Panc1 (cell line): ENCODE data around the gene GRIK4. TPM values are rescaled to one million over a fixed set of nuclear protein-coding genes. Genes with fewer than 3 reads are reported as not detected.

Experiments used
- ATAC-seq: fragments of 200-7000 bp; cut with Tn5 transposase; 2 replicates; pipeline ENCODE4 v1.9.1; 2020; ENCODE audit warnings: mild to moderate bottlenecking, moderate library complexity
- BruUV-seq: library from RNA; stranded (reverse); fragments of 400-500 nt; replicated peaks from 2 replicates; lab custom pipeline; 2021; lab: Mats Ljungman, UMichigan
- CTCF ChIA-PET: fragments of 300-600 bp; sonication (Branson Sonifier 250); formaldehyde crosslinking; loops from one replicate; lab custom pipeline; 2022; ENCODE audit warnings: antibody characterized with exemption; lab: Charles Lee
- POLR2A ChIA-PET: fragments of 300-600 bp; sonication (Branson Sonifier 250); formaldehyde crosslinking; loops from one replicate; lab custom pipeline; 2022; ENCODE audit warnings: antibody characterized with exemption; lab: Charles Lee
- DNase-seq: peaks from one replicate; pipeline ENCODE4 v3.0.0-alpha.2; 2010; ENCODE audit warnings: low read depth, low spot score
- H3K27ac ChIP-seq: 2 replicates; pipeline ENCODE4 v1.5.1; 2011; ENCODE audit warnings: mild to moderate bottlenecking, low read length, inconsistent platforms
- H3K27me3 ChIP-seq: fragments of 200-500 bp; sonication (Bioruptor generic); 2 replicates; pipeline ENCODE4 v1.6.0; 2014; ENCODE audit warnings: low read length, inconsistent platforms; ENCODE audit not compliant: control insufficient read depth, insufficient read depth
- H3K36me3 ChIP-seq: fragments of 200-500 bp; sonication (Bioruptor generic); 2 replicates; pipeline ENCODE4 v1.5.1; 2014; ENCODE audit warnings: inconsistent platforms, mild to moderate bottlenecking, low read length, moderate library complexity; ENCODE audit not compliant: control insufficient read depth, insufficient read depth
- H3K4me1 ChIP-seq: 2 replicates; pipeline ENCODE4 v1.5.1; 2011; ENCODE audit warnings: inconsistent platforms, mild to moderate bottlenecking, low read length, moderate library complexity; ENCODE audit not compliant: control insufficient read depth, insufficient read depth
- H3K4me3 ChIP-seq, 2 experiments: 2 replicates each; pipeline ENCODE4 v1.5.1; 2011 to 2012; ENCODE audit warnings: low read depth in 2 of 2, low read length in 2 of 2, mild to moderate bottlenecking in 2 of 2, inconsistent platforms in 1 of 2, moderate library complexity in 1 of 2
- H3K9me3 ChIP-seq: fragments of 200-500 bp; sonication (Bioruptor generic); 2 replicates; pipeline ENCODE4 v1.5.1; 2014; ENCODE audit warnings: low read depth, mild to moderate bottlenecking, inconsistent platforms, low read length, moderate library complexity; ENCODE audit not compliant: control insufficient read depth, insufficient read depth
- CTCF ChIP-seq: fragments of 450-650 bp; IDR thresholded peaks from 2 replicates; pipeline ENCODE4 v1.5.1; 2017; ENCODE audit warnings: mild to moderate bottlenecking
- POLR2AphosphoS5 ChIP-seq: IDR thresholded peaks from 2 replicates; pipeline ENCODE4 v1.6.1; 2012; ENCODE audit warnings: mild to moderate bottlenecking, low read depth, low read length, moderate library complexity
- REST ChIP-seq, 2 experiments: IDR thresholded peaks; 2 replicates each; pipeline ENCODE4 v1.6.1; 2011 to 2012; ENCODE audit warnings: low read depth in 2 of 2, control low read depth in 1 of 2, low read length in 1 of 2, mild to moderate bottlenecking in 1 of 2, moderate library complexity in 1 of 2; ENCODE audit not compliant: insufficient read depth in 1 of 2
- SIN3A ChIP-seq: IDR thresholded peaks from 2 replicates; pipeline ENCODE4 v1.6.1; 2012; ENCODE audit warnings: low read depth, mild to moderate bottlenecking, low read length, moderate library complexity, borderline replicate concordance; ENCODE audit not compliant: insufficient read depth
- TCF7L2 ChIP-seq: IDR thresholded peaks from 2 replicates; pipeline ENCODE4 v1.6.1; 2011; ENCODE audit warnings: mild to moderate bottlenecking, low read depth, low read length, inconsistent platforms
- in situ Hi-C: cut with HindIII; loops from 2 replicates; pipeline ENCODE4 v1.10.0; 2016; ENCODE audit warnings: low sequenced_read_pairs, low pct_unique_long_range_greater_than_20kb
- intact Hi-C: fragments of 100-400 bp; cut with micrococcal nuclease; formaldehyde crosslinking; loops from one replicate; pipeline ENCODE4 v1.10.0; 2022; ENCODE audit not compliant: unreplicated experiment
- total RNA-seq: library from RNA; stranded (reverse); gene quantifications from one replicate; pipeline ENCODE4 v1.2.1, GENCODE V29; 2021; ENCODE audit not compliant: unreplicated experiment

The GRIK4 gene
- total RNA-seq, 1 experiment from 2014 or later: 0.62 TPM

- POLR2A ChIA-PET: interaction anchor here (0.6 kb wide), 1 partner anchor 101 kb away, joined by 3 read pairs; no protein-coding TSS in a partner anchor
- TF ChIP-seq SIN3A: no peak
- TF ChIP-seq POLR2AphosphoS5: no peak
- no peak for TF ChIP-seq TCF7L2
- TF ChIP-seq REST (IDR thresholded peaks at IDR 0.05; ENCODE audit: insufficient read depth in 1 of 2, low read depth in 2 of 2, low read length in 1 of 2): no peak
- TF ChIP-seq CTCF: no peak
- ATAC-seq (no peak), DNase-seq (no peak)
- H3K36me3 ChIP-seq: no peaks in the 10 kb centered on the region
- H3K4me3 ChIP-seq: no peak overlapping the region
- H3K9me3 ChIP-seq: no peaks in the 10 kb centered on the region
- no peak overlapping the region for H3K27ac ChIP-seq
- intact Hi-C loops: no loop called here
- BruUV-seq: no TSS peak
- peaks cover 33% of the 10 kb centered on the region for H3K27me3 ChIP-seq
- CTCF ChIA-PET: interaction anchor here (0.6 kb wide), 2 partner anchors 153 to 548 kb away, joined by 3 to 4 read pairs; no protein-coding TSS in a partner anchor
- no peaks in the 10 kb centered on the region for H3K4me1 ChIP-seq
- in situ Hi-C loops: no loop called here
These were observed 372.0 kb downstream of the GRIK4 start for GRCh38 chr11:120883404-120884080.

GRCh38 chr11:120884154-120885020 lies 372.8 kb downstream of the GRIK4 start:
- ChIA-PET POLR2A (no interaction called here), CTCF (interaction anchor here (0.7 to 0.8 kb wide), 2 partner anchors 165 to 190 kb away, joined by 3 to 5 read pairs; no protein-coding TSS in a partner anchor)
- ATAC-seq: no peak
- no peak overlapping the region for H3K4me3 ChIP-seq
- no peak for DNase-seq
- peaks cover 30% of the 10 kb centered on the region for H3K27me3 ChIP-seq
- no TSS peak for BruUV-seq
- in situ Hi-C loops: no loop called here
- no peak overlapping the region for H3K27ac ChIP-seq
- H3K4me1 ChIP-seq: no peaks in the 10 kb centered on the region
- no peaks in the 10 kb centered on the region for H3K36me3 ChIP-seq
- intact Hi-C loops: no loop called here
- no peak for TF ChIP-seq CTCF
- no peak for TF ChIP-seq REST (IDR thresholded peaks at IDR 0.05; ENCODE audit: insufficient read depth in 1 of 2, low read depth in 2 of 2, low read length in 1 of 2)
- no peak for TF ChIP-seq TCF7L2
- no peak for TF ChIP-seq POLR2AphosphoS5
- no peak for TF ChIP-seq SIN3A
- H3K9me3 ChIP-seq: no peaks in the 10 kb centered on the region
